IMR-90 (cell line): Measurements from ENCODE around the gene PKHD1.

Experiments used
- CHD1 ChIP-seq: IDR thresholded peaks from 2 replicates; pipeline ENCODE4 v1.6.1; 2012; ENCODE audit warnings: low read depth, low read length, improper control_type of control experiment
- FOS ChIP-seq: fragments of 150-350 bp; IDR thresholded peaks from 2 replicates; pipeline ENCODE4 v1.6.1; 2016; ENCODE audit warnings: low read depth, low read length
- MAFK ChIP-seq: IDR thresholded peaks from 2 replicates; pipeline ENCODE4 v1.6.1; 2012; ENCODE audit warnings: low read depth, low read length, improper control_type of control experiment
- MAZ ChIP-seq: IDR thresholded peaks from 2 replicates; pipeline ENCODE4 v1.6.1; 2012; ENCODE audit warnings: low read depth, mild to moderate bottlenecking, low read length, improper control_type of control experiment, moderate library complexity, borderline replicate concordance
- MXI1 ChIP-seq: IDR thresholded peaks from 2 replicates; pipeline ENCODE4 v1.6.1; 2012; ENCODE audit warnings: low read depth, mild to moderate bottlenecking, low read length, moderate library complexity, borderline replicate concordance
- NFE2L2 ChIP-seq: fragments of 150-350 bp; IDR thresholded peaks from 2 replicates; pipeline ENCODE4 v1.6.1; 2016; ENCODE audit warnings: low read depth, mild to moderate bottlenecking, low read length
- POLR2A ChIP-seq: IDR thresholded peaks from 2 replicates; pipeline ENCODE4 v1.6.1; 2012; ENCODE audit warnings: mild to moderate bottlenecking, low read depth, low read length
- RAD21 ChIP-seq: IDR thresholded peaks from 2 replicates; pipeline ENCODE4 v1.6.1; 2012; ENCODE audit warnings: low read length, improper control_type of control experiment
- RCOR1 ChIP-seq: IDR thresholded peaks from 2 replicates; pipeline ENCODE4 v1.6.1; 2012; ENCODE audit warnings: mild to moderate bottlenecking, low read length, improper control_type of control experiment; ENCODE audit not compliant: insufficient replicate concordance
- RFX5 ChIP-seq: IDR thresholded peaks from 2 replicates; pipeline ENCODE4 v1.8.0; 2012; ENCODE audit warnings: low read depth, mild to moderate bottlenecking, low read length, moderate library complexity
- SMC3 ChIP-seq: fragments of 150-350 bp; IDR thresholded peaks from 2 replicates; pipeline ENCODE4 v1.6.1; 2016; ENCODE audit warnings: low read depth, mild to moderate bottlenecking, antibody characterized with exemption, low read length, moderate library complexity
- USF2 ChIP-seq: fragments of 150-350 bp; IDR thresholded peaks from 2 replicates; pipeline ENCODE4 v1.6.1; 2017; ENCODE audit warnings: mild to moderate bottlenecking, antibody characterized with exemption, low read length, low read depth
- TF ChIP-seq, protein P1 (sequence below): conservative IDR thresholded peaks from 2 replicates; pipeline ENCODE4 v1.5.1; 2012; ENCODE audit warnings: mild to moderate bottlenecking, low read depth, low read length, improper control_type of control experiment

DNA sequence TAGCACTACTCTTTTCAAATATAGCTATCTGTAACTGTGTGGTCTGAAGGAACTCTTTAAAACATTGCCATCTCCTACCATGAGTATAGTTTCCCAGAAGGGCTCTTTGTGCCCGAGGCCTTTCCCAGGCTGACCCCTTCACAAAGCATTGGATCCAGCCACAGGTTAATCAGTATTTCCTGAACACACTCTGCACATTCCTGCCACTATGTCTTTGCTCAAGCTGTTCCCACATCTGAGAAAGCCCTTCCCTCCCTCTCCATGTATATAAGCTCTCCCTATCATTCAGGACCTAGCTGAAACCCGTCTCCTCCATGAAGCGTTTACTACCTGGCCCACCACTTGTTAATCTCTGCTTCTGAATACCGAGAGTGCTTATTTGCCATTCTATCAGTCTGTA, 47.8 kb upstream of the PKHD1 start:
- no peak for TF ChIP-seq POLR2A
- TF ChIP-seq, protein P1, sequence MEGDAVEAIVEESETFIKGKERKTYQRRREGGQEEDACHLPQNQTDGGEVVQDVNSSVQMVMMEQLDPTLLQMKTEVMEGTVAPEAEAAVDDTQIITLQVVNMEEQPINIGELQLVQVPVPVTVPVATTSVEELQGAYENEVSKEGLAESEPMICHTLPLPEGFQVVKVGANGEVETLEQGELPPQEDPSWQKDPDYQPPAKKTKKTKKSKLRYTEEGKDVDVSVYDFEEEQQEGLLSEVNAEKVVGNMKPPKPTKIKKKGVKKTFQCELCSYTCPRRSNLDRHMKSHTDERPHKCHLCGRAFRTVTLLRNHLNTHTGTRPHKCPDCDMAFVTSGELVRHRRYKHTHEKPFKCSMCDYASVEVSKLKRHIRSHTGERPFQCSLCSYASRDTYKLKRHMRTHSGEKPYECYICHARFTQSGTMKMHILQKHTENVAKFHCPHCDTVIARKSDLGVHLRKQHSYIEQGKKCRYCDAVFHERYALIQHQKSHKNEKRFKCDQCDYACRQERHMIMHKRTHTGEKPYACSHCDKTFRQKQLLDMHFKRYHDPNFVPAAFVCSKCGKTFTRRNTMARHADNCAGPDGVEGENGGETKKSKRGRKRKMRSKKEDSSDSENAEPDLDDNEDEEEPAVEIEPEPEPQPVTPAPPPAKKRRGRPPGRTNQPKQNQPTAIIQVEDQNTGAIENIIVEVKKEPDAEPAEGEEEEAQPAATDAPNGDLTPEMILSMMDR = no peak
- no peak for TF ChIP-seq MXI1
- no peak for TF ChIP-seq USF2
- TF ChIP-seq MAZ = no peak
- TF ChIP-seq RFX5 = no peak
- no peak for TF ChIP-seq FOS
- TF ChIP-seq SMC3 = no peak
- no peak for TF ChIP-seq MAFK
- no peak for TF ChIP-seq NFE2L2
- no peak for TF ChIP-seq CHD1
- no peak for TF ChIP-seq RCOR1
- no peak for TF ChIP-seq RAD21
